Keratinocyte (primary cell): Measurements from ENCODE around the gene CARMIL1.

Source experiments
- EZH2 ChIP-seq: IDR thresholded peaks from one replicate; pipeline ENCODE4 v1.6.1; 2012; ENCODE audit warnings: inconsistent platforms, mild to moderate bottlenecking, low read length, moderate library complexity
- TF ChIP-seq, protein P1 (sequence below), 3 experiments: IDR thresholded peaks in 1 of 3; conservative IDR thresholded peaks in 1 of 3; optimal IDR thresholded peaks in 1 of 3; 2 replicates in 2 of 3; 3 replicates in 1 of 3; pipeline versions ENCODE3 to v1.5.1; 2011; ENCODE audit warnings: low read length in 3 of 3, mild to moderate bottlenecking in 3 of 3, moderate library complexity in 2 of 3, control low read depth in 1 of 3, inconsistent platforms in 1 of 3; ENCODE audit not compliant: insufficient read depth in 2 of 3; ENCODE audit errors: extremely low read depth in 1 of 3

DNA sequence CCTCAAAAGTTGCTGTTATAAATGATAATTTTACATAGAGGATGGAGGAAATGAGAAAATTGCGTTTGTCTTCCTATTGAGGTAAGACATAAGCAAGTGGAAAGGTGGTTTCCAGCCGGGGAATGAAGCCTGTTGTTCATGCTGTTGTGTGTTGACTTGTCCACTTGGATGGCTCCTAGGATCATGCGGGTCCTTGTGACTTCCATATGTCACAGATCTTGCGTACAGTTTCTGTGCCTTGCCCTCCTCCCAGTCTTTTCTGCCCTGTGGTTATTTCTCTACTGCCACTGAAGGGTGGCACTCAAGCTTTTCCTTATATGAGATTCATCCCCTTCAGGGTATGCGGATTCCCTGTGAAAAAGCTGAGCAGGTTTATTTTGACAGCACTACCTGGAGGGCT, 116.6 kb downstream of the CARMIL1 start:
- TF ChIP-seq, protein P1, sequence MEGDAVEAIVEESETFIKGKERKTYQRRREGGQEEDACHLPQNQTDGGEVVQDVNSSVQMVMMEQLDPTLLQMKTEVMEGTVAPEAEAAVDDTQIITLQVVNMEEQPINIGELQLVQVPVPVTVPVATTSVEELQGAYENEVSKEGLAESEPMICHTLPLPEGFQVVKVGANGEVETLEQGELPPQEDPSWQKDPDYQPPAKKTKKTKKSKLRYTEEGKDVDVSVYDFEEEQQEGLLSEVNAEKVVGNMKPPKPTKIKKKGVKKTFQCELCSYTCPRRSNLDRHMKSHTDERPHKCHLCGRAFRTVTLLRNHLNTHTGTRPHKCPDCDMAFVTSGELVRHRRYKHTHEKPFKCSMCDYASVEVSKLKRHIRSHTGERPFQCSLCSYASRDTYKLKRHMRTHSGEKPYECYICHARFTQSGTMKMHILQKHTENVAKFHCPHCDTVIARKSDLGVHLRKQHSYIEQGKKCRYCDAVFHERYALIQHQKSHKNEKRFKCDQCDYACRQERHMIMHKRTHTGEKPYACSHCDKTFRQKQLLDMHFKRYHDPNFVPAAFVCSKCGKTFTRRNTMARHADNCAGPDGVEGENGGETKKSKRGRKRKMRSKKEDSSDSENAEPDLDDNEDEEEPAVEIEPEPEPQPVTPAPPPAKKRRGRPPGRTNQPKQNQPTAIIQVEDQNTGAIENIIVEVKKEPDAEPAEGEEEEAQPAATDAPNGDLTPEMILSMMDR (optimal IDR thresholded peaks at IDR 0.05 in 1 of 3, IDR thresholded peaks at IDR 0.05 in 1 of 3, conservative IDR thresholded peaks at IDR 0.05 in 1 of 3; ENCODE audit: extremely low read depth in 1 of 3, insufficient read depth in 2 of 3, low read length in 3 of 3): no peak
- no peak for TF ChIP-seq EZH2
